ENCODE results near the gene RPL6.
"Not testable (repeated sequence)": the region's sequence is repeated elsewhere in the genome, so short reads cannot be mapped to it uniquely, and the experiment has no call there.

The RPL6 gene

GRCh38 chr12:112419297-112420133 lies 10.1 kb upstream of the RPL6 start:
- DNase-seq (ENCODE audit: low read depth) = peak; percentile 67

- peak; percentile 41 for DNase-seq (ENCODE audit: low read depth)
Observed at GRCh38 chr12:112418608-112419296, 9.3 kb upstream of the RPL6 start, which contains the start of gene PTPN11. Gene PTPN11, plus strand, starts transcription at chr12:112418947. Its CDS starts 165 bp downstream, at chr12:112419112.

GRCh38 chr12:112418273-112418607 lies 8.8 kb upstream of the RPL6 start:
- DNase-seq (ENCODE audit: low read depth) = no peak

GRCh38 chr12:112415457-112415856 lies 6.1 kb upstream of the RPL6 start:
- not testable (repeated sequence) for DNase-seq (ENCODE audit: low read depth)

GRCh38 chr12:112413855-112414625 lies 4.6 kb upstream of the RPL6 start:
- DNase-seq (ENCODE audit: low read depth) = no peak

- no peak for DNase-seq (ENCODE audit: low read depth)
Observed at GRCh38 chr12:112409906-112410244, 470 bp upstream of the RPL6 start.

- DNase-seq (ENCODE audit: low read depth) = no peak
Observed at GRCh38 chr12:112408621-112409020, 784 bp downstream of the RPL6 start.

GRCh38 chr12:112407683-112408082 lies 1.7 kb downstream of the RPL6 start:
- not testable (repeated sequence) for DNase-seq (ENCODE audit: low read depth)

GRCh38 chr12:112406519-112407488 lies 2.6 kb downstream of the RPL6 start:
- DNase-seq (ENCODE audit: low read depth) = no peak

- DNase-seq (ENCODE audit: low read depth) = no peak
Observed at GRCh38 chr12:112401903-112402498, 7.4 kb downstream of the RPL6 start.

- DNase-seq (ENCODE audit: low read depth) = no peak
Observed at GRCh38 chr12:112401054-112401453, 8.4 kb downstream of the RPL6 start.

GRCh38 chr12:112393328-112393727 lies 16.1 kb downstream of the RPL6 start:
- DNase-seq (ENCODE audit: low read depth) = no peak

- DNase-seq (ENCODE audit: low read depth) = not testable (repeated sequence)
Observed at GRCh38 chr12:112389922-112390654, 19.3 kb downstream of the RPL6 start.

- no peak for DNase-seq (ENCODE audit: low read depth)
Observed at GRCh38 chr12:112389228-112389627, 20.2 kb downstream of the RPL6 start.

GRCh38 chr12:112386726-112387125 lies 22.7 kb downstream of the RPL6 start:
- DNase-seq (ENCODE audit: low read depth) = no peak

GRCh38 chr12:112382866-112383265 lies 26.5 kb downstream of the RPL6 start:
- no peak for DNase-seq (ENCODE audit: low read depth)

GRCh38 chr12:112381883-112382796 lies 27.3 kb downstream of the RPL6 start, which contains the start of gene HECTD4:
Gene HECTD4, minus strand, starts transcription at chr12:112382431. Its CDS starts 303 bp downstream, at chr12:112382128.
- DNase-seq (ENCODE audit: low read depth) = peak; percentile 52

- DNase-seq (ENCODE audit: low read depth) = no peak
Observed at GRCh38 chr12:112381406-112381882, 28.0 kb downstream of the RPL6 start.
